HG02852 (cell line): ENCODE data around the gene TMEM43.
"Not testable (repeated sequence)": the region's sequence is repeated elsewhere in the genome, so short reads cannot be mapped to it uniquely, and the experiment has no call there.

Experiments used
- ATAC-seq: cut with Tn5 transposase; IDR thresholded peaks from one replicate; pipeline ENCODE4 v1.9.1; 2021; ENCODE audit warnings: mild to moderate bottlenecking, moderate library complexity; ENCODE audit not compliant: unreplicated experiment

TMEM43 gene

GRCh38 chr3:14120921-14121448 lies 3.9 kb upstream of the TMEM43 start:
- ATAC-seq: not testable (repeated sequence)

- ATAC-seq: no peak
Measured at GRCh38 chr3:14121859-14122258, 3.0 kb upstream of the TMEM43 start.

GRCh38 chr3:14122301-14122700 lies 2.6 kb upstream of the TMEM43 start:
- ATAC-seq: no peak

- no peak for ATAC-seq
Measured at GRCh38 chr3:14123308-14124222, 1.3 kb upstream of the TMEM43 start.

GRCh38 chr3:14124223-14124614 lies 633 bp upstream of the TMEM43 start:
- peak; percentile 45 for ATAC-seq

- peak; percentile 25 for ATAC-seq
Measured at GRCh38 chr3:14125193-14126016, 553 bp downstream of the TMEM43 start.

- no peak for ATAC-seq
Measured at GRCh38 chr3:14126017-14126886, 1.4 kb downstream of the TMEM43 start.

GRCh38 chr3:14126887-14127505 lies 2.1 kb downstream of the TMEM43 start:
- ATAC-seq: no peak

GRCh38 chr3:14127516-14128161 lies 2.8 kb downstream of the TMEM43 start:
- ATAC-seq: no peak

GRCh38 chr3:14128724-14129123 lies 3.9 kb downstream of the TMEM43 start:
- ATAC-seq: no peak

GRCh38 chr3:14129296-14129695 lies 4.4 kb downstream of the TMEM43 start:
- no peak for ATAC-seq

GRCh38 chr3:14130230-14130629 lies 5.4 kb downstream of the TMEM43 start:
- no peak for ATAC-seq

GRCh38 chr3:14130707-14131106 lies 5.9 kb downstream of the TMEM43 start:
- no peak for ATAC-seq

GRCh38 chr3:14131134-14131533 lies 6.3 kb downstream of the TMEM43 start:
- no peak for ATAC-seq

- ATAC-seq: no peak
Measured at GRCh38 chr3:14132120-14132519, 7.3 kb downstream of the TMEM43 start.

GRCh38 chr3:14132689-14133088 lies 7.8 kb downstream of the TMEM43 start:
- no peak for ATAC-seq

- no peak for ATAC-seq
Measured at GRCh38 chr3:14133188-14133800, 8.4 kb downstream of the TMEM43 start.

GRCh38 chr3:14133876-14134275 lies 9.0 kb downstream of the TMEM43 start:
- ATAC-seq: no peak

GRCh38 chr3:14134291-14134690 lies 9.4 kb downstream of the TMEM43 start:
- ATAC-seq: no peak
